ENCODE results near the gene EGFL6.

DNA sequence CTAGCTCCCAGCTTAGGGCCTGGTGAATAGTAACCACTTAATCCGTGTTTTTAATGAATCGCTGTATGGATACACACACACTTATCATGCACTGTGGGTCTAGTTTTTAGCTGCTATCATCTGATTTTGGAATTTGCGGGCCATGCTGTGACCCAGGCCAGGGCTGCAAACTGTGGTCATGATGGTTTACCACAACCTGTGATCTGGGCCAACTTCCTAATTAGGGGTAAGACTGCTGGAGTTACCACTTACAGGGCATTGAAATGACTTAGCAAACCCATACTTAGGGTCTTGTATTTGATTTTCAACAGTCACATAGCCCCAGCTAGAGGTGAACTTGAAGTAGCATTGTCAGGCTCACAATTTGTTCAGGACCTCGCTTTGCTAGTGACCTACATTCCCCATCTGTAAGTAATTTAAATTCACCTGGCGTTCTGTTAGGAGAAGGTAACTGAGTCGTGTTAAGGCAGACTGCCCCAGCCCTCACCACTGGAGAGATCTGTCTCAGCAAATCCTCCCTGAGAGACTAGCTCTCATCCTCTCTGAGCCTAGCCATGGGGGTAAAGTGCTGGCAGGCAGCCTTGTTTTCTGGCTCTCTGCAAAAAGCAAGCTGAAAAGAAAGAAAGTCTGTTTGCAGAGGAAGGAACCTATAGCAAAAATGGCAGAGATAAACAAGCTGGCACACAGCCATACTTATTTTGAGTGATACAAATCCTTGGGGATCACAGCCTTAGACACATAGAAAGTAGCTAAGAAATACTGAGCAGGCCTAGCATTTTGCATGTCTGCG, 33.8 kb upstream of the EGFL6 start:
- TF ChIP-seq, protein P1, sequence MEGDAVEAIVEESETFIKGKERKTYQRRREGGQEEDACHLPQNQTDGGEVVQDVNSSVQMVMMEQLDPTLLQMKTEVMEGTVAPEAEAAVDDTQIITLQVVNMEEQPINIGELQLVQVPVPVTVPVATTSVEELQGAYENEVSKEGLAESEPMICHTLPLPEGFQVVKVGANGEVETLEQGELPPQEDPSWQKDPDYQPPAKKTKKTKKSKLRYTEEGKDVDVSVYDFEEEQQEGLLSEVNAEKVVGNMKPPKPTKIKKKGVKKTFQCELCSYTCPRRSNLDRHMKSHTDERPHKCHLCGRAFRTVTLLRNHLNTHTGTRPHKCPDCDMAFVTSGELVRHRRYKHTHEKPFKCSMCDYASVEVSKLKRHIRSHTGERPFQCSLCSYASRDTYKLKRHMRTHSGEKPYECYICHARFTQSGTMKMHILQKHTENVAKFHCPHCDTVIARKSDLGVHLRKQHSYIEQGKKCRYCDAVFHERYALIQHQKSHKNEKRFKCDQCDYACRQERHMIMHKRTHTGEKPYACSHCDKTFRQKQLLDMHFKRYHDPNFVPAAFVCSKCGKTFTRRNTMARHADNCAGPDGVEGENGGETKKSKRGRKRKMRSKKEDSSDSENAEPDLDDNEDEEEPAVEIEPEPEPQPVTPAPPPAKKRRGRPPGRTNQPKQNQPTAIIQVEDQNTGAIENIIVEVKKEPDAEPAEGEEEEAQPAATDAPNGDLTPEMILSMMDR (conservative IDR thresholded peaks at IDR 0.05; ENCODE audit: low read depth, low read length), result no peak
- no peak for TF ChIP-seq EZH2 (IDR thresholded peaks at IDR 0.05; ENCODE audit: low read length, unreplicated experiment)

All from PC-3 (cell line).